RWPE2 (cell line): ENCODE data around the gene PRAF2.

Source experiments
- ATAC-seq: fragments of 200-7000 bp; cut with Tn5 transposase; 3 replicates; pipeline ENCODE4 v1.9.1; 2021; ENCODE audit warnings: low read depth
- DNase-seq: peaks from one replicate; pipeline ENCODE4 v3.0.0-alpha.2; 2020; ENCODE audit warnings: low spot score
- H3K27ac ChIP-seq: fragments of 450-650 bp; 2 replicates; pipeline ENCODE4 v1.5.1; 2017; ENCODE audit warnings: mild to moderate bottlenecking; ENCODE audit not compliant: poor library complexity, severe bottlenecking
- H3K27me3 ChIP-seq: fragments of 250-450 bp; sonication (Bioruptor Pico); 2 replicates; pipeline ENCODE4 v1.5.1; 2021; ENCODE audit warnings: mild to moderate bottlenecking, moderate library complexity; ENCODE audit not compliant: insufficient read depth, poor library complexity, severe bottlenecking
- H3K36me3 ChIP-seq: fragments of 250-450 bp; sonication (Bioruptor Pico); 2 replicates; pipeline ENCODE4 v1.5.1; 2020; ENCODE audit warnings: low read depth, mild to moderate bottlenecking, moderate library complexity
- H3K4me1 ChIP-seq: fragments of 250-450 bp; sonication (Bioruptor Pico); 2 replicates; pipeline ENCODE4 v1.5.1; 2021; ENCODE audit warnings: mild to moderate bottlenecking, moderate library complexity; ENCODE audit not compliant: insufficient read depth, poor library complexity, severe bottlenecking
- H3K4me3 ChIP-seq: fragments of 250-450 bp; sonication (Bioruptor Pico); 2 replicates; pipeline ENCODE4 v1.5.1; 2021; ENCODE audit warnings: mild to moderate bottlenecking, moderate library complexity; ENCODE audit not compliant: severe bottlenecking
- H3K9me3 ChIP-seq: fragments of 250-450 bp; sonication (Bioruptor Pico); 2 replicates; pipeline ENCODE4 v1.5.1; 2021; ENCODE audit warnings: mild to moderate bottlenecking, moderate library complexity; ENCODE audit not compliant: severe bottlenecking
- CTCF ChIP-seq: fragments of 450-650 bp; IDR thresholded peaks from one replicate; pipeline ENCODE4 v1.5.1; 2017; ENCODE audit warnings: mild to moderate bottlenecking, moderate library complexity; ENCODE audit not compliant: poor library complexity, severe bottlenecking

PRAF2 gene

GRCh38 chrX:49039598-49040375 lies 34.0 kb downstream of the PRAF2 start:
- Histone ChIP-seq H3K4me1 (peaks cover 10% of the 10 kb centered on the region), H3K4me3 (peak overlapping the region; percentile 70), H3K27ac (peak overlapping the region; percentile 90), H3K36me3 (peaks cover 47% of the 10 kb centered on the region), H3K27me3 (no peaks in the 10 kb centered on the region), H3K9me3 (no peaks in the 10 kb centered on the region)
- DNase-seq (peak; percentile 86), ATAC-seq (peak; percentile 58)
- TF ChIP-seq CTCF: peak; percentile 23

GRCh38 chrX:49037883-49038475 lies 35.8 kb downstream of the PRAF2 start:
- Histone ChIP-seq H3K36me3 (peaks cover 64% of the 10 kb centered on the region), H3K4me3 (no peak overlapping the region), H3K4me1 (peaks cover 10% of the 10 kb centered on the region), H3K27me3 (no peaks in the 10 kb centered on the region), H3K9me3 (no peaks in the 10 kb centered on the region), H3K27ac (peak overlapping the region; percentile 90)
- no peak for ATAC-seq
- no peak for TF ChIP-seq CTCF
- no peak for DNase-seq

GRCh38 chrX:49030283-49030682 lies 43.5 kb downstream of the PRAF2 start:
- Histone ChIP-seq H3K27me3 (no peaks in the 10 kb centered on the region), H3K4me3 (no peak overlapping the region), H3K27ac (no peak overlapping the region), H3K4me1 (no peaks in the 10 kb centered on the region), H3K36me3 (peaks cover 29% of the 10 kb centered on the region), H3K9me3 (no peaks in the 10 kb centered on the region)
- no peak for ATAC-seq
- no peak for DNase-seq
- no peak for TF ChIP-seq CTCF

- H3K27ac ChIP-seq: peak overlapping the region; percentile 35
- peaks cover 29% of the 10 kb centered on the region for H3K36me3 ChIP-seq
- DNase-seq: peak; percentile 76
- ATAC-seq: peak; percentile 96
- H3K9me3 ChIP-seq: no peaks in the 10 kb centered on the region
- TF ChIP-seq CTCF: no peak
- no peaks in the 10 kb centered on the region for H3K27me3 ChIP-seq
- H3K4me3 ChIP-seq: no peak overlapping the region
- no peaks in the 10 kb centered on the region for H3K4me1 ChIP-seq
Measured at GRCh38 chrX:49029876-49030275, 43.9 kb downstream of the PRAF2 start.
